Medulla oblongata (tissue), 1 donor: Measurements from ENCODE around the gene ORAI3.
A peak's percentile ranks its signal among the peaks of the same experiment; 100 is the strongest.

Experiments used
- DNase-seq: peaks from one replicate; pipeline ENCODE4 v3.0.0-alpha.2; 2015; ENCODE audit errors: extremely low spot score

Gene ORAI3

GRCh38 chr16:30971298-30971697 lies 22.4 kb downstream of the ORAI3 start:
- DNase-seq: no peak

GRCh38 chr16:30972872-30973271 lies 24.0 kb downstream of the ORAI3 start:
- no peak for DNase-seq

- no peak for DNase-seq
Observed at GRCh38 chr16:30974348-30974747, 25.5 kb downstream of the ORAI3 start.

GRCh38 chr16:30976486-30976885 lies 27.6 kb downstream of the ORAI3 start:
- DNase-seq: no peak

GRCh38 chr16:30977502-30977901 lies 28.6 kb downstream of the ORAI3 start:
- DNase-seq: no peak

- DNase-seq: no peak
Observed at GRCh38 chr16:30979170-30980022, 30.5 kb downstream of the ORAI3 start.

- no peak for DNase-seq
Observed at GRCh38 chr16:30980023-30980371, 31.1 kb downstream of the ORAI3 start.

- DNase-seq: no peak
Observed at GRCh38 chr16:30980434-30980833, 31.6 kb downstream of the ORAI3 start.

GRCh38 chr16:30980959-30981358 lies 32.1 kb downstream of the ORAI3 start:
- DNase-seq: no peak

- DNase-seq: no peak
Observed at GRCh38 chr16:30982548-30983288, 33.9 kb downstream of the ORAI3 start.

- no peak for DNase-seq
Observed at GRCh38 chr16:30983289-30983889, 34.5 kb downstream of the ORAI3 start.

GRCh38 chr16:30983898-30984610 lies 35.2 kb downstream of the ORAI3 start:
- DNase-seq: no peak

GRCh38 chr16:30984669-30985400 lies 36.0 kb downstream of the ORAI3 start, which contains the start of gene HSD3B7:
TSS of gene HSD3B7 (plus strand) at chr16:30985207. CDS start at chr16:30985659, 452 bp downstream.
- peak; percentile 83 for DNase-seq

GRCh38 chr16:30985401-30986128 lies 36.7 kb downstream of the ORAI3 start:
- no peak for DNase-seq

- no peak for DNase-seq
Observed at GRCh38 chr16:30986129-30986991, 37.5 kb downstream of the ORAI3 start.

- no peak for DNase-seq
Observed at GRCh38 chr16:30987581-30988190, 38.8 kb downstream of the ORAI3 start.

GRCh38 chr16:30989469-30990047 lies 40.7 kb downstream of the ORAI3 start:
- no peak for DNase-seq

- DNase-seq: no peak
Observed at GRCh38 chr16:30990105-30990504, 41.2 kb downstream of the ORAI3 start.

- DNase-seq: no peak
Observed at GRCh38 chr16:30991052-30991451, 42.2 kb downstream of the ORAI3 start.
